ENCODE measurements around the gene HBE1. TPM values are rescaled to one million over a fixed set of nuclear protein-coding genes. Genes with fewer than 3 reads are reported as not detected.

The HBE1 gene
- total and polyA plus RNA-seq, 9 of the 15 experiments (the other 6 are each of a cell fraction or from before 2014, with no cell fraction given), result 612 to 10,250 (median 2,181) TPM

GRCh38 chr11:5288108-5288905 lies 18.6 kb upstream of the HBE1 start (continued):
- TF ChIP-seq MLX (CRISPR knock-in tag; conservative IDR thresholded peaks at IDR 0.05) (no peak), HMG20A (CRISPR knock-in tag; conservative IDR thresholded peaks at IDR 0.05) (no peak), SAFB2 (IDR thresholded peaks at IDR 0.05; ENCODE audit: borderline replicate concordance, low read depth, low read length, severe bottlenecking) (no peak), ETV6 (IDR thresholded peaks at IDR 0.05; ENCODE audit: borderline replicate concordance in 1 of 2, low read depth in 2 of 2, low read length in 1 of 2) (no peak), ETV6 (CRISPR knock-in tag; IDR thresholded peaks at IDR 0.05; ENCODE audit: borderline replicate concordance) (no peak), SRSF7 (optimal IDR thresholded peaks at IDR 0.05; ENCODE audit: low read depth, low read length) (no peak), MCM3 (IDR thresholded peaks at IDR 0.05) (no peak)
- TF ChIP-seq, protein P1, sequence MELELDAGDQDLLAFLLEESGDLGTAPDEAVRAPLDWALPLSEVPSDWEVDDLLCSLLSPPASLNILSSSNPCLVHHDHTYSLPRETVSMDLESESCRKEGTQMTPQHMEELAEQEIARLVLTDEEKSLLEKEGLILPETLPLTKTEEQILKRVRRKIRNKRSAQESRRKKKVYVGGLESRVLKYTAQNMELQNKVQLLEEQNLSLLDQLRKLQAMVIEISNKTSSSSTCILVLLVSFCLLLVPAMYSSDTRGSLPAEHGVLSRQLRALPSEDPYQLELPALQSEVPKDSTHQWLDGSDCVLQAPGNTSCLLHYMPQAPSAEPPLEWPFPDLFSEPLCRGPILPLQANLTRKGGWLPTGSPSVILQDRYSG (tag; conservative IDR thresholded peaks at IDR 0.05; ENCODE audit: low read depth), result no peak
- TF ChIP-seq, protein P2, sequence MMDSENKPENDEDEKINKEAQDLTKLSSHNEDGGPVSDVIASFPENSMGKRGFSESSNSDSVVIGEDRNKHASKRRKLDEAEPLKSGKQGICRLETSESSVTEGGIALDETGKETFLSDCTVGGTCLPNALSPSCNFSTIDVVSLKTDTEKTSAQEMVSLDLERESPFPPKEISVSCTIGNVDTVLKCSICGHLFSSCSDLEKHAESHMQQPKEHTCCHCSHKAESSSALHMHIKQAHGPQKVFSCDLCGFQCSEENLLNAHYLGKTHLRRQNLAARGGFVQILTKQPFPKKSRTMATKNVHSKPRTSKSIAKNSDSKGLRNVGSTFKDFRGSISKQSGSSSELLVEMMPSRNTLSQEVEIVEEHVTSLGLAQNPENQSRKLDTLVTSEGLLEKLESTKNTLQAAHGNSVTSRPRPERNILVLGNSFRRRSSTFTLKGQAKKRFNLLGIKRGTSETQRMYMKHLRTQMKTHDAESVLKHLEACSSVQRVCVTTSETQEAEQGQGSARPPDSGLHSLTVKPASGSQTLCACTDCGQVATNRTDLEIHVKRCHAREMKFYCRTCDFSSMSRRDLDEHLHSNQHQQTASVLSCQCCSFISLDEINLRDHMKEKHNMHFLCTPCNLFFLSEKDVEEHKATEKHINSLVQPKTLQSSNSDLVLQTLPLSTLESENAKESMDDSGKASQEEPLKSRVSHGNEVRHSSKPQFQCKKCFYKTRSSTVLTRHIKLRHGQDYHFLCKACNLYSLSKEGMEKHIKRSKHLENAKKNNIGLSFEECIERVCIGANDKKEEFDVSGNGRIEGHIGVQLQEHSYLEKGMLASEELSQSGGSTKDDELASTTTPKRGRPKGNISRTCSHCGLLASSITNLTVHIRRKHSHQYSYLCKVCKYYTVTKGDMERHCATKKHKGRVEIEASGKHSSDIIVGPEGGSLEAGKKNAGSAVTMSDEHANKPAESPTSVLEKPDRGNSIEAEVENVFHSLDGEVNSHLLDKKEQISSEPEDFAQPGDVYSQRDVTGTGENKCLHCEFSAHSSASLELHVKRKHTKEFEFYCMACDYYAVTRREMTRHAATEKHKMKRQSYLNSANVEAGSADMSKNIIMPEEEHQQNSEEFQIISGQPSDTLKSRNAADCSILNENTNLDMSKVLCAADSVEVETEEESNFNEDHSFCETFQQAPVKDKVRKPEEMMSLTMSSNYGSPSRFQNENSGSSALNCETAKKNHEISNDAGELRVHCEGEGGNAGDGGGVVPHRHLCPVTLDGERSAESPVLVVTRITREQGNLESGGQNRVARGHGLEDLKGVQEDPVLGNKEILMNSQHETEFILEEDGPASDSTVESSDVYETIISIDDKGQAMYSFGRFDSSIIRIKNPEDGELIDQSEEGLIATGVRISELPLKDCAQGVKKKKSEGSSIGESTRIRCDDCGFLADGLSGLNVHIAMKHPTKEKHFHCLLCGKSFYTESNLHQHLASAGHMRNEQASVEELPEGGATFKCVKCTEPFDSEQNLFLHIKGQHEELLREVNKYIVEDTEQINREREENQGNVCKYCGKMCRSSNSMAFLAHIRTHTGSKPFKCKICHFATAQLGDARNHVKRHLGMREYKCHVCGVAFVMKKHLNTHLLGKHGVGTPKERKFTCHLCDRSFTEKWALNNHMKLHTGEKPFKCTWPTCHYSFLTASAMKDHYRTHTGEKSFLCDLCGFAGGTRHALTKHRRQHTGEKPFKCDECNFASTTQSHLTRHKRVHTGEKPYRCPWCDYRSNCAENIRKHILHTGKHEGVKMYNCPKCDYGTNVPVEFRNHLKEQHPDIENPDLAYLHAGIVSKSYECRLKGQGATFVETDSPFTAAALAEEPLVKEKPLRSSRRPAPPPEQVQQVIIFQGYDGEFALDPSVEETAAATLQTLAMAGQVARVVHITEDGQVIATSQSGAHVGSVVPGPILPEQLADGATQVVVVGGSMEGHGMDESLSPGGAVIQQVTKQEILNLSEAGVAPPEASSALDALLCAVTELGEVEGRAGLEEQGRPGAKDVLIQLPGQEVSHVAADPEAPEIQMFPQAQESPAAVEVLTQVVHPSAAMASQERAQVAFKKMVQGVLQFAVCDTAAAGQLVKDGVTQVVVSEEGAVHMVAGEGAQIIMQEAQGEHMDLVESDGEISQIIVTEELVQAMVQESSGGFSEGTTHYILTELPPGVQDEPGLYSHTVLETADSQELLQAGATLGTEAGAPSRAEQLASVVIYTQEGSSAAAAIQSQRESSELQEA (IDR thresholded peaks at IDR 0.05; ENCODE audit: low read depth), result no peak
- TF ChIP-seq, protein P3, sequence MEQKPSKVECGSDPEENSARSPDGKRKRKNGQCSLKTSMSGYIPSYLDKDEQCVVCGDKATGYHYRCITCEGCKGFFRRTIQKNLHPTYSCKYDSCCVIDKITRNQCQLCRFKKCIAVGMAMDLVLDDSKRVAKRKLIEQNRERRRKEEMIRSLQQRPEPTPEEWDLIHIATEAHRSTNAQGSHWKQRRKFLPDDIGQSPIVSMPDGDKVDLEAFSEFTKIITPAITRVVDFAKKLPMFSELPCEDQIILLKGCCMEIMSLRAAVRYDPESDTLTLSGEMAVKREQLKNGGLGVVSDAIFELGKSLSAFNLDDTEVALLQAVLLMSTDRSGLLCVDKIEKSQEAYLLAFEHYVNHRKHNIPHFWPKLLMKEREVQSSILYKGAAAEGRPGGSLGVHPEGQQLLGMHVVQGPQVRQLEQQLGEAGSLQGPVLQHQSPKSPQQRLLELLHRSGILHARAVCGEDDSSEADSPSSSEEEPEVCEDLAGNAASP (IDR thresholded peaks at IDR 0.05), result no peak

Data from K562 (cell line).